SIG-M5 treated with dmso at 0.1 percent for 504 hours (cell line): ENCODE data around the gene WDR55.
"Not testable (repeated sequence)": the region's sequence is repeated elsewhere in the genome, so short reads cannot be mapped to it uniquely, and the experiment has no call there.

Source experiments
- DNase-seq: peaks from one replicate; lab custom pipeline; 2025; ENCODE audit not compliant: unreplicated experiment; lab: John Stamatoyannopoulos, UW

WDR55 gene

DNA sequence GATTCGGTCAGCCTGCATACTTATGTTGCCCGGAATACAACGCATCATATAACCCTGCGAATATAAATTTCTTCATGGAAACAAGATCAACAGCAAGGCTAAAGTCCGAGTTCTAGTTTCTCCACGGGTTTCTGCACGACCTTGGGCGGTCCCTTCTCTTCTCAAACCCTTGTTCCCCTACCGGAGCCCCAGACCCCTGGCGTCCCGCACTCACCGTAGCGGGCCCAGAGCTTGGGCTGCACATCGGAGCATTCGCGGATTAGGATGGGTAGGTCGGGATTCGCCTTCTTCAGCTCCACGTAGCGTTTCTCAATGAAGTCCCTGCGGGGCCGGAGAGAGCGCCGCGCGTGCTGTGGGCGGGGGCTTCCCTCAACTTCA is 17.7 kb upstream of the WDR55 start:
- no peak for DNase-seq

DNA sequence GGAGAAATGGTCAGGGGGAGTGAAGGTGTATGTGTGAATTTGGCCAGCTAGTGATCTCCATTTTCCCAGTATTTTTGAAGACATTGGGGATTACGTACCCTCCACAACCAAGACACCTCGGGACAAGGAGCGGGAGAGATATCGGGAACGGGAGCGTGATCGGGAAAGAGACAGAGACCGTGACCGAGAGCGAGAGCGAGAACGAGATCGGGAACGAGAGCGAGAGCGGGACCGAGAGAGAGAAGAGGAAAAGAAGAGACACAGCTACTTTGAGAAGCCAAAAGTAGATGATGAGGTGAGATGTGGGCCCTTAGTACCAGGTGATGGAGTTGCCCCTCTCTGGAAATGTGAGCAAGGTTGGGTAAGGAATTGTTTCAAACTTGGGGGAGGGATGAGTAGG is 5.8 kb upstream of the WDR55 start:
- no peak for DNase-seq

DNA sequence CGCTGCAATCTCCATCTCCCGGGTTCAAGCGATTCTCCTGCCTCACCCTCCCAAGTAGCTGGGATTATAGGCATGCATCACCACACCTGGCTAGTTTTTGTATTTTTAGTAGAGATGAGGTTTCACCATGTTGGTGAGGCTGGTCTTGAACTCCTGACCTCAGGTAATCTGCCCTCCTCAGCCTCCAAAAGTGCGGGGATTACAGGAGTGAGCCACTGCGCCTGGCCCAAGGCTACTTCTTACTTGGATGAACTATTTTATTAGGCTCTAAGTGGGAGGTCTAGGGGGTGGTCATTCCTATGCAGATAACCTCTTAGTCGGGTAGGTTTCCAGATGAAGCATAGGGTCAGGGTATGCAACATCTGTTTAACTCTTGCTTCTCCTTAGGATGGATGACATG is 4.3 kb upstream of the WDR55 start:
- DNase-seq, result not testable (repeated sequence)

DNA sequence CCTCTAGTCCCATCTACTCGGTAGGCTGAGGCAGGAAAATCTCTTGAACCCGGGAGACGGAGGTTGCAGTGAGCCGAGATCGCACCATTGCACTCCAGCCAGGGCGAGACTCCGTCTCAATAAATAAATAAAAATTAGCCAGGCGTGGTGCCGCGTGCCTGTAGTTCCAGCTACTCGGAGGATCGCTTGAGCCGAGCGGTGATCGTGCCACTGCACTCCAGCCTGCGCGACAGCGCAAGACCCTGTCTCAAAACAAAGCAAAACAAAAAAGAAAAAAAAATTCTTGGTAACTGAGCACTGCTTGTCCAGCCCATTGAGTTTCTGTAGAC is 710 bp upstream of the WDR55 start:
- DNase-seq, result no peak

DNA sequence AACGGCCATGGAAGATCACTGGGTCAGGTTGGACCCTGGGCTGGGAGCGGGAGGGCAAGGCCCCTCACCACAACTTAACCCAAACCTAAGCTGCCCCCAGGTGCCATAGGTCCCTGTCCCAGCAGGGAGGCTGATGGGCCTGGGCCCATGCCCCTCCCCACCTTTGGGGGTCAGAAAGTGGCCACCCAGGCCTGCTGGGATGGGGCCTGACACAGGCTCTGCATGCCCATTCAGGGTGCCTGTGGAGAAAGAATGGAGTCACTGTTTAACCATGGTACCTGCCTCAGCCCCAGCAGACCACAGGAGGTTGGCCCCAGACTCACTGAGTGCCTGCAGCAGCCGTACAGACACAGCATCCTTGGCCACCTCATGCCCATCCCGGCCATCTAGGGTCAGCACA is 6.3 kb downstream of the WDR55 start:
- not testable (repeated sequence) for DNase-seq

DNA sequence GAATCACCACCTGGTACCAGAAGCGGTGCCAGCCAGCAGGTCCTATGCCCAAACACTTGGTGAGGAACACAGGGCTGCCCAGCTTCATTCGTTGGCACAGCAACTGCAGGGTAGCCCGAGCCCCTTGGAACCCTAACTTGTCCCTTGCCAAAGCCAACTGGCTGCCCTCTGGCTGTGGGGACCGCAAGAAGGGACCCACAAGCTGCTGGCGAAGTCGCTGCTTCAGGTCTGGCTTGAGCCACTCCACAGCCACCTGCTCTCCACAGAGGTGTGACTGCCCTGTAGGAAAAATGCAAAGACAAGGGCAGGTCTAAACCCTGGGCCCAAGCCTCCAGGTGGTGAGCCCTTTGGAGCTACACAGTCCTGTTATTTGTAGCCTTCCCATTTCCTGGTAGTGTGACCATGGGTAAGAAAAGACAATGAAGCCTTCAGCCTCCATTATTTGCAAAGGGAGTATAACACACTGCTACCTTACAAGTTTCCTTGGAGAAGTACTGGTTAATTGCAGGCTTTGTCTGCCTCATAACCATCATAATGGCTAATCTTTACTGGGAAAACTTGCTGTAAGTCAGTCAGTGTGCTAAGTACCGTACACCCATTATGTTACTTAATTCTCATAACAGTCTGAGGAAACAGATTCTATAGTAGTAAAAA is 6.9 kb downstream of the WDR55 start:
- DNase-seq, result no peak

DNA sequence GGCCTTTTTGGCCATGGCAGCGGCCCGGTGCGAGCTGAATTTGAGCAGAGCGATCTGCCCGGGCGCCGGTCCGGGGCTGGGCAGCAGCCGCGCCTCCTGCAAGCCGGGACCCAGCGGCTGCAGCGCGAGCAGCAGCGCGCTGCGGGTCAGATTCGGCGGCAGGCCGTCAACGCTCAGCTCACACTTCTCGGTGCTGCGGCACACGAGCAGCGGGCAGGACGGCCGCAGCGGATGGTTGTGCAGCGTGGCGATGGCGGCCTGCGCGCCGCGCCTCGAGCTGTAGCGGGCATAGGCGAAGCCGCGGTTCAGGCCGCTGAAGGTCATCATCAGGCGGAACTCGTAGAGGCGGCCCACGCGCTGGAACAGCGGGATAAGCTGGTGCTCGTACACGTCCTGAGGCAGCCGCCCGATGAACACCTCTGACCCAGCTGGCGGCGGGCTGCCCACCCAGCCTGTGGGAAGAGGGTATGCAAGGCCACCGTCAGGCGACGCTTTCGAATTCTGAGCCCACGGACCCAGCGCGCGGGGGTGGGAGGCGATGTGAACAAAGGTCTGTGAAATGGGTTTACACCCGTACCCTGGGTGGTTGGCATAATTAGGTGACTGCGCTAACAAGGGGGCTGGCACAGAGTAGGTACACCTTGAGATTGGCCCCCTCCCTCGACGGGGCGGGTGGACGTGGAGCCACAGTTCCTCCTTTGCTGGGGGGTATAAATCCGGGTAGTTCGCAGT is 7.9 kb downstream of the WDR55 start:
- no peak for DNase-seq

DNA sequence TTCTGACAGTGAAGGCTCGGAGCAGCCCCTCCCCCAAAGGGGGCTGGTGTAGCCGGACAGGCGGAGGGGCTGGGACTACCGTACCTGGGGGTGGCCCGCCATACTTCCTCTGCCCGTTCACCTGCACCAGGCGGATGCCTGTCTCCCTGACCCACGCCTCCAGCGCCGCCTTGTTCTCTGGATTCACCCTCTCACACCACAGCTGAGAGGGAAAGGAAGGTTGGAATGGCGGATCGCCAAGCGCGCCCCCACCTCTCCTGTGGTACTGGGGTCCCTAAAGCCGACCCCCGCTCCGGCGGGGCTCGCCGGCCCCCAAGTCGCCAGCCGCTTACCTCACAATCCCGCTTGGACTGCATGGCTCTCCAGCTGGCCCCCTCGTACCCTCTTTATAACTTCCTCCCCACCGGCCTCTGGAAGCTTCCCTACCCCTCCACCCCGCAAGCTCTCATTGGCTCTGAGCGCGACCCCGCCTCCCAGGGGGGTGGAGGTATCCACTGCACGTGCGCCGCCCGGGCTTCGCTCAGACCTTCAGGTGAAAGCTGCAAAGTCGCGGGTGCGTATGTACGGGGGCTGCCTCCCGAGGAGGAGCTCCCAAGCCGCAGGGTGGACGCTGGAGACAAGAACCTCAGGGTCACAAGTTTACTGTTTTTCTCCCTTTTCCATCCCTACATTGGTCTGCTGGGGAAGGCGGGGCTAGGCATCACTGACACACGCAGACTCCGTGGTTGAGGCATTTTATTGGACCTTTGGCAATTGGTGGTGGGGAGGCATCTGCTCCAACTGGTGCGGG is 8.7 kb downstream of the WDR55 start, which contains the start of gene DND1:
DND1 (minus strand) TSS at position 390 of the 790 bp plus-strand sequence; CDS start at position 356, 34 bp downstream.
- DNase-seq, result no peak

DNA sequence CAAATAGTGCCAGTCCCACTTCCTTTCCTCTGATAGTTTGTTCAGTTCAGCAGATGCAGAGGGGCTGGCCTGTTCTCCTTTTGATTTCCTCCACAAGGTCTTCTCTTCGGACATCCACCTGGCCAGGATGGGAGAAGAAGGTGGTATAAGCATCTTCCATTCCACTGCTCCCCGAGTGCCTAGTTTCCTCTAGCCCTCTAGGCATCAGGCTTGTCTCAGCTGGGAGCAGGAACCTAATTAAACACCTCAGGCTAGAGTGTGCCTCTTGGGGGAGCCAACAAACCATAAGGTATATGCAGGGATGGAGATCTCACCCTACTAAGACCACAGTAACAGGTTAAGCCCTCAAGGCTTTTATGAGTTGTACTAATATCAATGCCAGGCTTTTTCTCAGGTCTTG is 9.5 kb downstream of the WDR55 start:
- no peak for DNase-seq

DNA sequence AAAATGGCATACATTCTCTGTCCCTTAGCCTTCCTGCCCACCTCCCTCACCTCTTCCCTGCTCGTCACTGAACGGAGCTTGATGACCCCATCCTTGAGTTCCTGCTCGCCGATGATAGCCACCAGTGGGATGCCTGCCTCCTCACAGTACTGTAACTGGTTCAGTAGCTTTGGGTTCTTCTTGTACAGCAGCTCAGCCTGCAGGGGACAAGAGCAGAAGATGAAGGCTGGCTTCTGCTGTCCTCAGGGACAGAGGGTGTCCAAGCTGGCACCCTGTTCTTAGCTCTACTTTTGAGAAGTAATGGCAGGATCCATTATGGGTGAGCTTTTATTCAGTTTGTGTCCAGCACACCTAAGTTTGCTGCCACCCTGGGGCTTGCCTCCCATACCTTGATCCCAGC is 9.9 kb downstream of the WDR55 start:
- no peak for DNase-seq

DNA sequence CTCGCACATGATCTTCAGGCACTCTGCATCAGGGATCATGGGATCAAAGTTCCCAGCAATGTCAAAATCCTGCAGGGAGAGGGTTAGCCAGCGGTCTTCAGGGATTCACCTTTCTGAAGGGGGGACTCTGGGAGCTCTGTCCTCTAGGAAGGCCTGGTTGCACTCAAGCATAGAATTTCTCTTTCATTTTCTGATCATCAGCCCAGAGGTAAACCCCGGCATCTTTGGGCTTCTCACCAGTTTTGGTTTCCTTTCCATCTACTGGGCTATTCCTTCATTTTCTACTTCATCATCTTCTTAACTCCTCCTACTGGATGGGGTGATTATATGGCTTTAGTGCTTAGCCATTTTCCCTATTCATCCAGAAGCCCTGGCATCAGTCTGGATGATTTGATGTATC is 13.2 kb downstream of the WDR55 start:
- DNase-seq, result no peak

DNA sequence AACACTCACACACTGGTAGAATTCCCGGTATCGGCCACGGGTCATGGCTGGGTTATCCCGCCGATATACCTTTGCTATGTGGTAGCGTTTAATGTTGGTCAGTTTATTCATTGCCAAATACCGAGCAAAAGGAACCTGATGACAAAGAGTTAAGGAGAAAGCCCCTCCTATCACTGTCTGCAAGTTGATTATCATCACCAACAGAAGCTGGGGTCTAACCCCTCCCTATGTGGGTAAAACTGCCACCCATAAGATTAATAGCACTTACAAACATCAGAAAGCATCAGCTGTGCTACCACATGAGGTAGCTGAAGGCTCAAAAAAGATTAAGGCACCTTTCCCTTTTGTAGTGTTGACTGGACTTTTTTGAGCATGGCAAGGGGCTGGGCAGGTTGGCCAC is 14.3 kb downstream of the WDR55 start:
- no peak for DNase-seq

DNA sequence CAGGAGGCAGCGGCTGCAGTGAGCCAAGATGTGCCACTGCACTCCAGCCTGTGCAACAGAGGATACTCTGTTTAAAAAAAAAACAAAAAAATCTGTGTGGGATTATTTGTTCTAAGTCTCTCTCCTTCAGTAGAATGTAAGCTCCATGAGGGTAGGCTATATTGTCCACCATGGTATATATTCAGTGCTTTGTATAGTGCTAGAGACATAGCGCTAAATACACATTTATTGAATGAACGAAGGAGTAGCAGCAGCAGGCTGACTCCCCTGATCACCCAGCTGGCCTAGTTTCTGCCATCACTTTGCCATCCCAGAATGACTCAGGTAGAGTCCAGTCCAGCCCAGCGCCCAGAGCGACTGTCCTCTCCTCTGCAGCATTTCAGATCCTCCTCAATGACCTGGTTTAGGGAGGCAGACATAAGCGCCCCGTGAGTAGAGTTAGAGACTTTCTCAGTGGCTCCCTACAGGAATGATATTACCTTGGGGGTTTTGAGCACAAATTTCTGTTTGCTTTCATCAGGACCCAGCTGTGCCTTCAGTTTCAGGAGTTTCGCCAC is 25.8 kb downstream of the WDR55 start:
- DNase-seq, result no peak

DNA sequence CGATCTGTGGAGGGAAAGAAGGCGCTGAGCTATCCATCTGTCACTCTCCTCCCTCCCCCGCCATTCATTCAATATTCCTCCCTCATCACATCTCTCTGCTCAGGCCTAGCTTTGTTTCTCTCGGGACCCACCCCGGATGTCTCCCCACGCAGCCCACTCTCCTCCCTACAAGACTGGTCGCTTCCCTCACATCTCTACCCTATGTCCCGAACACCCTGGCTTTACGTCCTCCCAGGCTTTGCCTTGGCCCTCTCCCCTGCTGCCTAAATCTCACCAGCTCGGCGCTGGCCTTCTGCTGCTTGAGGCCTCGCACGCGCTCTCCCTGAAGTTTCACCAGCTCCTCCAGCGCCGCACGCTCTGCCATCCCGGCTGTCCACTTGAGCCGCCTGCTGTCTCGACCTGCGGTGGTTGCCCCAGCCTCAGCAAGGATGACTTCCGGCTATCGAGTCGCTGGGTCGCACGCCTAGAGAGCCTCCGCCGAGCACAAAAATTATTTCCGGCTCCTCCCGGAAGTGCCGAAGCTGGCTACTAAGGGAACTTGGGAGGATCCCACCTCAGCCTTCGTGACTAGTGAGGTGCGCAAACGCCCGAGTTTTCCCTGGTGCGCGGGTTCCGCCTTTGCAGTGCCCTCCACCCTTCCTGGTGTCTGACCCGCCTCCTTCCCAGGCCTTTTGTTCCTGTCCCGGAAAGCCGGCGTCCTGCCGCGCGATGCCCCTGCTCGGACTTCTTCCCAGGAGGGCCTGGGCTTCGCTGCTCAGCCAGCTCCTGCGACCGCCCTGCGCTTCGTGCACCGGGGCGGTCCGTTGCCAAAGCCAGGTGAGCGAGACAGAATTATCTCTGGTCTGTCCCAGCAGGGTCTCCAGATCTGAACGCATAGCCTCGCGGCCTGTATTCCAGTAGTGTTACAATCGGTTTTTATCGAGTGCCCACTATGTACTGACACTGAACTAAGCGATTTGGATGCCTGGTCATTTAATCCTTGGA is 26.5 kb downstream of the WDR55 start, which contains the start of the genes HARS1 and HARS2:
HARS1 (minus strand) TSS at position 430 of the 984 bp plus-strand sequence; CDS start at position 364, 66 bp downstream.
HARS2 (plus strand) TSS at position 515 of the 984 bp plus-strand sequence; CDS start at position 709, 194 bp downstream.
- peak; percentile 96 for DNase-seq

DNA sequence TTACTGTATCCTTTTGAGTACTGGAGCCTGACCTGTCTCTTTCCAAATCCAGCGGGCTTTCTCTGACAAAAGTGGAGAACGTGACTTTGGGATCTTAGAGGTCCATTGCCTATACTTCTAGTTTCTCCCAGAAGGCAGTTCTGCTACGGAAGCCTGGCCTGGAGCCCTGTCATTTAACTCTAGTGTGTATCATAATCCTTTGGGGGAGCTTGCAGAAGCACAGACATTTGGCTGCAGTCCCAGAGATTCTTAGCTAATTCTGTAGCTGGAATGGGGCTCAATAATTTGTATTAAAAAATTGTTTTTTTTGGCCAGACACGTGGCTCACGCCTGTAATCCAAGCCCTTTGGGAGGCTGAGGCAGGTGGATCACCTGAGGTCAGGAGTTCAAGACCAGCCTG is 29.6 kb downstream of the WDR55 start:
- DNase-seq, result no peak

DNA sequence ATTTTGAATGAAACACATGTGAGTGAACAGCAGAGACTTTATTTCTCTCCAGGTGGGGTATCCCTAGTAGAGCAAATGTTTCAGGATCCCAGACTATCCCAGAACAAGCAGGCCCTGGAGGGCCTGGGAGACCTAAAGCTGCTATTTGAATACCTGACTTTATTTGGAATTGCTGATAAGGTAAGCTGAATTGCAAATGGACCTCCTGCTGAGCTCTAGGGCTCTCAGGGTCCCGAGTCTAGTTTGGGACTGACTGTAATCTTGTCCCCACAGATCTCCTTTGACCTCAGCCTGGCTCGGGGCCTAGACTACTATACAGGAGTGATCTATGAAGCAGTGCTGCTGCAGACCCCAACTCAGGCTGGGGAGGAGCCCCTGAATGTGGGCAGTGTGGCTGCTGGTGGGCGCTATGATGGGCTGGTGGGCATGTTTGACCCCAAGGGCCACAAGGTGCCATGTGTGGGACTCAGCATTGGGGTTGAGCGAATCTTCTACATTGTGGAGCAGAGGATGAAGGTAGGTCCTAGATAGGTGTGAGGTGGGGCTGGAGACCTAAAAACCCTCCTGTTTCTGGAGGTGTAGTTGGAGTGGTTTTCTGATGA is 32.3 kb downstream of the WDR55 start:
- DNase-seq, result no peak

DNA sequence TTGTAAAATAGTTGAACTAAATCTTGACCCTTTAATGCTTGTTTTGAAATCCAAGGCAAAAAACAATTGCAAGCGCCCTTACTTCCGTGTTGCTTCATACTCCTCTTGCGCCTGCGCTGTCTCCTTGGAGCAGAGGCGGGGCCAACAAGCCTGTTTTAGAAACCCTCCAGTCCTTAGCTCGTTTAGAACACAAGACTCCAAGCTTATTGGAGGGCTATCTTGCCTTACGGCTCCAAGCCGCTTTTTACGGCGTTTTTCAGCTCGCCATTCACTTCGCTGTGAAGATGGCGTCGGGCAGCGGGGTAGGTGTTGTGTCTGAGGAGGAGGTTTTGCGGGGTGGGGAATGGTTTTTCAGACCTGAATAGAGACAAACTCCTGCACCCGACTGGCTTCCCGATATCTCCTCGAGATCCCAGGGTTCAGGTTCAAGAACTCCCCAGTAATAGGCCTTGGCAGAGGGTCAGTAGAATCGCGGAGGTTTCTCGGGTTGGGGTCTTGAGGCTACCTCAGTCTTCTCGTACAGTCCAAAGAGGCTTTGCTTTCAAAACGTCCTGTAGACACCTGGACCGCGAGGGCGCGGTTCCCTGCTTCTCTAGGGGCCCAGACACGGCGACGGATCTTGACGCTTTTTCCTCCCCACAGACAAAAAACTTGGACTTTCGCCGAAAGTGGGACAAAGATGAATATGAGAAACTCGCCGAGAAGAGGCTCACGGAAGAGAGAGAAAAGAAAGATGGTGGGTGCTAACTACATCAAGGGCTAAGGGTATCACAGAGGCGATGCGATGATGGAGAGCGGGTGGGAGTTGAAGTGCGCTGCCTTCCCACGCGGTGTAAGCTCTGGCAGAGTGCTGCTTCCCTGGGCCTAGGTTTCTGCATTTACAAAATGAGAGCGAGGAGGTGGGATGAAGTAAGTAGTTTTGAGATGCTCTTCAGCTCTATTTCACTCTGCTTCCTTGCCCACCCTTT is 35.8 kb downstream of the WDR55 start, which contains the start of gene ZMAT2:
ZMAT2 (plus strand) TSS at position 271 of the 968 bp plus-strand sequence; CDS start at position 285, 14 bp downstream.
- DNase-seq, result peak; percentile 99

DNA sequence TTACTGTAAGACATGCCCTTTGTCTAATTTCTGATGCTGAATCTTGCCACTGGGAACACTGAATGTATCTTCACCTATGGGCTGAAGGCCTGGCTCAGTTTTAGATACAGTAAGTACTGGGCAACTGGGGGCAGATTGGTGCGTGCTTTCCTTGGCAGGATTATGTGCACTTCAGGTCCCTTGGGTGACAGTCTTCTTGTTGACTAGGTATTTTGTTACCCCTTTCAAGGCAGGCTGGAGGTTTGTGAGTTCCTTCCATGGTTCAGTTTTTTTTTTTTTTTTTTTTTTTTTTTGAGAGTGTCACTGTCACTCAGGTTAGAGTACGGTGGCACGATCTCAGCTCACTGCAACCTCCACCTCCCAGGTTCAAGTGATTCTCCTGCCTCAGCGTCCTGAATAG is 43.1 kb downstream of the WDR55 start:
- no peak for DNase-seq

DNA sequence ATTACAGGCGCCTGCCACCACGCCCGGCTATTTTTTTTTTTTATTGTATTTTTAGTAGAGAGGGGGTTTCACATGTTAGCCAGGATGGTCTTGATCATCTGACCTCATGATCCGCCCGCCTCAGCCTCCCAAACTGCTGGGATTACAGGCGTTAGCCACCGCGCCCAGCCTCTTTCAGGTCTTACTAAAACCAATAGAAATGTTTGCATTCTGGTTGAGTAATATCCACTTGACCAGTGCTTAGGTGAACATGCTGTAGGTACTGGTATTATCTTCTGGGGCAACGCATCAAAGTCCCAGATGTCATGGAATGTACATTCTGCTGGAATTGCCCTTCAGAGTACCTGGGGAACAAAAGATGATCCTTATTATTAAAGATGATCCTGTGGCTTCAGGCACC is 44.1 kb downstream of the WDR55 start:
- not testable (repeated sequence) for DNase-seq
